GM18517 (cell line): Measurements from ENCODE around the gene ZNF775.

Experiments used
- ATAC-seq: cut with Tn5 transposase; IDR thresholded peaks from one replicate; pipeline ENCODE4 v1.9.1; 2021; ENCODE audit warnings: mild to moderate bottlenecking, moderate library complexity; ENCODE audit not compliant: unreplicated experiment

ZNF775 gene

GRCh38 chr7:150432915-150433892 lies 54.1 kb downstream of the ZNF775 start:
- ATAC-seq = no peak

- no peak for ATAC-seq
Measured at GRCh38 chr7:150434240-150434639, 55.1 kb downstream of the ZNF775 start.

- no peak for ATAC-seq
Measured at GRCh38 chr7:150435047-150435389, 55.9 kb downstream of the ZNF775 start.

- ATAC-seq = peak; percentile 95
Measured at GRCh38 chr7:150435390-150436073, 56.4 kb downstream of the ZNF775 start.

GRCh38 chr7:150439967-150440366 lies 60.8 kb downstream of the ZNF775 start:
- ATAC-seq = no peak

GRCh38 chr7:150441524-150441923 lies 62.4 kb downstream of the ZNF775 start:
- no peak for ATAC-seq

GRCh38 chr7:150442811-150443210 lies 63.7 kb downstream of the ZNF775 start:
- no peak for ATAC-seq

GRCh38 chr7:150443793-150444540 lies 64.8 kb downstream of the ZNF775 start:
- ATAC-seq = no peak

GRCh38 chr7:150444674-150445365 lies 65.7 kb downstream of the ZNF775 start:
- ATAC-seq = no peak

GRCh38 chr7:150446288-150446938 lies 67.3 kb downstream of the ZNF775 start:
- ATAC-seq = no peak
